K562 (cell line): ENCODE results near the gene AAMP. TPM values are rescaled to one million over a fixed set of nuclear protein-coding genes. Genes with fewer than 3 reads are reported as not detected.

ENCODE experiments used
- ATAC-seq: fragments of 200-7000 bp; cut with Tn5 transposase; 3 replicates; pipeline ENCODE4 v1.9.1; 2020; ENCODE audit warnings: moderate library complexity
- BruUV-seq: library from RNA; stranded (reverse); fragments of 400-500 nt; replicated peaks from 2 replicates; lab custom pipeline; 2021; lab: Mats Ljungman, UMichigan
- CTCF ChIA-PET: fragments of 300-600 bp; formaldehyde crosslinking; extraction: SDS; loops from one replicate; lab custom pipeline; 2021; ENCODE audit warnings: low intra/inter-chr PET ratio; lab: Yijun Ruan, JAX
- POLR2A ChIA-PET: fragments of 300-600, 350-650 bp; sonication (Branson Sonifier 250); formaldehyde crosslinking; extraction: SDS; loops from one replicate; lab custom pipeline; 2021; ENCODE audit warnings: antibody characterized with exemption, inconsistent platforms; lab: Yijun Ruan, JAX
- DNase-seq, 4 experiments: peaks; one replicate each; pipeline versions ENCODE4 v3.0.0 to v3.0.0-alpha.2; 2011 to 2018; ENCODE audit warnings: low spot score in 3 of 4, mixed read lengths in 3 of 4; ENCODE audit errors: extremely low read depth in 1 of 4
- FAIRE-seq: peaks from 2 replicates; lab custom pipeline; 2011; peaks lifted over from hg19 to GRCh38; lab: Jason Lieb, UNC
- H2AFZ ChIP-seq: 2 replicates; pipeline ENCODE4 v1.6.0; 2011; ENCODE audit warnings: low read depth, low read length, control low read depth, inconsistent platforms
- H3K27ac ChIP-seq: fragments of 200-600 bp; 3 replicates; pipeline ENCODE4 v1.8.0; 2011; ENCODE audit warnings: low read depth, mild to moderate bottlenecking, control low read depth, inconsistent platforms, low read length, moderate library complexity, mixed read lengths; ENCODE audit errors: extremely low read depth
- H3K27me3 ChIP-seq, 2 experiments: fragments of 300-600 bp in 1 of 2; 2 replicates in 1 of 2; 3 replicates in 1 of 2; pipeline versions ENCODE4 v1.6.0 to v1.8.0; 2011; ENCODE audit warnings: inconsistent platforms in 2 of 2, low read length in 2 of 2, mild to moderate bottlenecking in 1 of 2, mixed read lengths in 1 of 2, moderate library complexity in 1 of 2; ENCODE audit not compliant: control insufficient read depth in 2 of 2, insufficient read depth in 2 of 2
- H3K36me3 ChIP-seq: fragments of 300-600 bp; 3 replicates; pipeline ENCODE4 v1.8.0; 2011; ENCODE audit warnings: mild to moderate bottlenecking, low read length, inconsistent platforms; ENCODE audit not compliant: control insufficient read depth, insufficient read depth
- H3K4me1 ChIP-seq, 2 experiments: fragments of 200-600 bp in 1 of 2; replicated peaks in 1 of 2; 2 replicates in 1 of 2; 3 replicates in 1 of 2; pipeline versions ENCODE4 v1.5.1 to v1.8.0; 2011; ENCODE audit warnings: inconsistent platforms in 2 of 2, low read length in 2 of 2, mild to moderate bottlenecking in 1 of 2, mixed read lengths in 1 of 2, moderate library complexity in 1 of 2; ENCODE audit not compliant: control insufficient read depth in 2 of 2, insufficient read depth in 2 of 2
- H3K4me2 ChIP-seq: 2 replicates; pipeline ENCODE4 v1.6.1; 2011; ENCODE audit warnings: low read length, control low read depth, inconsistent platforms, mixed read lengths; ENCODE audit not compliant: insufficient read depth
- H3K4me3 ChIP-seq: fragments of 200-600 bp; sonication (generic), shearing (Covaris generic); 2 replicates; pipeline ENCODE4 v1.5.1; 2016; ENCODE audit warnings: control low read depth, inconsistent platforms
- H3K79me2 ChIP-seq: fragments of 200-600 bp; 3 replicates; pipeline ENCODE4 v1.8.0; 2011; ENCODE audit warnings: low read length, inconsistent platforms; ENCODE audit not compliant: control insufficient read depth, insufficient read depth
- H3K9ac ChIP-seq, 2 experiments: 2 replicates each; pipeline versions ENCODE4 v1.6.0 to v1.6.1; 2011; ENCODE audit warnings: low read depth in 2 of 2, low read length in 2 of 2, control low read depth in 1 of 2, inconsistent platforms in 1 of 2, mild to moderate bottlenecking in 1 of 2, mixed read lengths in 1 of 2; ENCODE audit not compliant: insufficient read depth in 1 of 2
- H3K9me1 ChIP-seq: one replicate; pipeline ENCODE4 v1.6.0; 2011; ENCODE audit warnings: inconsistent platforms, mild to moderate bottlenecking, low read length, moderate library complexity; ENCODE audit not compliant: control insufficient read depth, insufficient read depth
- H3K9me3 ChIP-seq: replicated peaks from 2 replicates; pipeline ENCODE4 v1.5.1; 2011; ENCODE audit warnings: low read depth, low read length, inconsistent platforms; ENCODE audit not compliant: control insufficient read depth, insufficient read depth
- H4K20me1 ChIP-seq: replicated peaks from 2 replicates; pipeline ENCODE4 v1.6.1; 2011; ENCODE audit warnings: low read length, inconsistent platforms, mixed read lengths; ENCODE audit not compliant: control insufficient read depth, insufficient read depth
- ZNF512 ChIP-seq: IDR thresholded peaks from 2 replicates; pipeline ENCODE4 v1.6.1; 2016; ENCODE audit warnings: missing genetic modification characterization, missing compliant biosample characterization
- ZNF589 ChIP-seq: fragments of 200-800 bp; sonication (Bioruptor generic); IDR thresholded peaks from 2 replicates; pipeline ENCODE4 v1.6.1; 2016; ENCODE audit warnings: low read depth, missing genetic modification characterization, missing compliant biosample characterization
- WGBS: fragments of 100-300 bp; shearing (Covaris generic); methylation state at CpG from one replicate; pipeline ENCODE4 v1.1.6; 2016; ENCODE audit warnings: low coverage, mixed read lengths; ENCODE audit not compliant: insufficient coverage; ENCODE audit errors: missing lambda C conversion rate; 5-methylcytosine and 5-hydroxymethylcytosine counted together
- in situ Hi-C: fragments of 300-500 bp; cut with MboI; formaldehyde crosslinking; loops from 4 replicates; pipeline ENCODE4 v1.15.0; 2018; ENCODE audit warnings: inconsistent platforms, mixed read lengths
- intact Hi-C: fragments of 100-400 bp; cut with micrococcal nuclease; formaldehyde crosslinking; loops from 2 replicates; pipeline ENCODE4 v1.14.2; 2022
- polyA plus RNA-seq, 8 experiments: library from polyadenylated mRNA; depleted of rRNA in 4 of 8; stranded (reverse) in 5 of 8; unstranded in 3 of 8; fragments of >200 nt; fragmentation: Nextera tagmentation in 2 of 8; fragmentation: Illumina TruSeq in 1 of 8; extraction: Ambion mirVana in 2 of 8; extraction: Trizol in 1 of 8; gene quantifications; 2 replicates each; pipeline versions ENCODE4 v1.2.1 to v1.2.3, GENCODE V29; 2011 to 2014; ENCODE audit warnings: inconsistent platforms in 1 of 8, missing spikeins in 1 of 8
- total RNA-seq, 7 experiments: library from RNA; depleted of rRNA in 6 of 7; stranded (reverse); fragments of >200 nt in 6 of 7; fragmentation: Illumina TruSeq in 2 of 7; extraction: Trizol in 2 of 7; gene quantifications; 2 replicates each; pipeline versions ENCODE4 v1.2.1 to v1.2.3, GENCODE V29; 2011 to 2021; ENCODE audit warnings: low replicate concordance in 1 of 7
- TF ChIP-seq, protein P1 (sequence below): sonication (generic); formaldehyde crosslinking; IDR thresholded peaks from 2 replicates; pipeline ENCODE4 v1.8.0; 2023; ENCODE audit warnings: missing genetic modification reagents, mild to moderate bottlenecking, borderline replicate concordance

The AAMP gene
- total and polyA plus RNA-seq, 9 of the 15 experiments (the other 6 are each of a cell fraction or from before 2014, with no cell fraction given) = 5.7 to 197 (median 94.1) TPM

GRCh38 chr2:218298314-218298875 lies 28.5 kb upstream of the AAMP start:
- Histone ChIP-seq H3K79me2 (no peaks in the 10 kb centered on the region), H3K4me2 (no peak overlapping the region), H3K9me1 (peaks cover 3% of the 10 kb centered on the region), H4K20me1 (no peaks in the 10 kb centered on the region), H3K27me3 (no peaks in the 10 kb centered on the region), H3K36me3 (no peaks in the 10 kb centered on the region), H3K9ac (no peak overlapping the region; a peak in 1 of 4 replicates), H3K27ac (no peak overlapping the region), H3K4me3 (no peak overlapping the region), H3K4me1 (peaks cover 18 to 30% of the 10 kb centered on the region in 2 experiments; a peak in 4 of 5 replicates), H3K9me3 (no peaks in the 10 kb centered on the region), H2AFZ (no peak overlapping the region)
- no peak for TF ChIP-seq ZNF589 (CRISPR knock-in tag)
- TF ChIP-seq, protein P1, sequence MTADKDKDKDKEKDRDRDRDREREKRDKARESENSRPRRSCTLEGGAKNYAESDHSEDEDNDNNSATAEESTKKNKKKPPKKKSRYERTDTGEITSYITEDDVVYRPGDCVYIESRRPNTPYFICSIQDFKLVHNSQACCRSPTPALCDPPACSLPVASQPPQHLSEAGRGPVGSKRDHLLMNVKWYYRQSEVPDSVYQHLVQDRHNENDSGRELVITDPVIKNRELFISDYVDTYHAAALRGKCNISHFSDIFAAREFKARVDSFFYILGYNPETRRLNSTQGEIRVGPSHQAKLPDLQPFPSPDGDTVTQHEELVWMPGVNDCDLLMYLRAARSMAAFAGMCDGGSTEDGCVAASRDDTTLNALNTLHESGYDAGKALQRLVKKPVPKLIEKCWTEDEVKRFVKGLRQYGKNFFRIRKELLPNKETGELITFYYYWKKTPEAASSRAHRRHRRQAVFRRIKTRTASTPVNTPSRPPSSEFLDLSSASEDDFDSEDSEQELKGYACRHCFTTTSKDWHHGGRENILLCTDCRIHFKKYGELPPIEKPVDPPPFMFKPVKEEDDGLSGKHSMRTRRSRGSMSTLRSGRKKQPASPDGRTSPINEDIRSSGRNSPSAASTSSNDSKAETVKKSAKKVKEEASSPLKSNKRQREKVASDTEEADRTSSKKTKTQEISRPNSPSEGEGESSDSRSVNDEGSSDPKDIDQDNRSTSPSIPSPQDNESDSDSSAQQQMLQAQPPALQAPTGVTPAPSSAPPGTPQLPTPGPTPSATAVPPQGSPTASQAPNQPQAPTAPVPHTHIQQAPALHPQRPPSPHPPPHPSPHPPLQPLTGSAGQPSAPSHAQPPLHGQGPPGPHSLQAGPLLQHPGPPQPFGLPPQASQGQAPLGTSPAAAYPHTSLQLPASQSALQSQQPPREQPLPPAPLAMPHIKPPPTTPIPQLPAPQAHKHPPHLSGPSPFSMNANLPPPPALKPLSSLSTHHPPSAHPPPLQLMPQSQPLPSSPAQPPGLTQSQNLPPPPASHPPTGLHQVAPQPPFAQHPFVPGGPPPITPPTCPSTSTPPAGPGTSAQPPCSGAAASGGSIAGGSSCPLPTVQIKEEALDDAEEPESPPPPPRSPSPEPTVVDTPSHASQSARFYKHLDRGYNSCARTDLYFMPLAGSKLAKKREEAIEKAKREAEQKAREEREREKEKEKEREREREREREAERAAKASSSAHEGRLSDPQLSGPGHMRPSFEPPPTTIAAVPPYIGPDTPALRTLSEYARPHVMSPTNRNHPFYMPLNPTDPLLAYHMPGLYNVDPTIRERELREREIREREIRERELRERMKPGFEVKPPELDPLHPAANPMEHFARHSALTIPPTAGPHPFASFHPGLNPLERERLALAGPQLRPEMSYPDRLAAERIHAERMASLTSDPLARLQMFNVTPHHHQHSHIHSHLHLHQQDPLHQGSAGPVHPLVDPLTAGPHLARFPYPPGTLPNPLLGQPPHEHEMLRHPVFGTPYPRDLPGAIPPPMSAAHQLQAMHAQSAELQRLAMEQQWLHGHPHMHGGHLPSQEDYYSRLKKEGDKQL (CRISPR knock-in tag) = no peak
- TF ChIP-seq ZNF512 (tag) = no peak
- 48% methylated on average over 6 of the region's 6 CpGs for WGBS
- ChIA-PET CTCF (no interaction called here), POLR2A (interaction anchor here (0.6 kb wide), 1 partner anchor 96 kb away, joined by 3 read pairs; no protein-coding TSS in a partner anchor)
- FAIRE-seq = no peak
- BruUV-seq = no TSS peak
- no peak for ATAC-seq
- no peak for DNase-seq
- in situ Hi-C loops (no loop called here), intact Hi-C loops (no loop called here)
